ENCODE results near the gene AFMID.
"Not testable (repeated sequence)": the region's sequence is repeated elsewhere in the genome, so short reads cannot be mapped to it uniquely, and the experiment has no call there.

AFMID gene

DNA sequence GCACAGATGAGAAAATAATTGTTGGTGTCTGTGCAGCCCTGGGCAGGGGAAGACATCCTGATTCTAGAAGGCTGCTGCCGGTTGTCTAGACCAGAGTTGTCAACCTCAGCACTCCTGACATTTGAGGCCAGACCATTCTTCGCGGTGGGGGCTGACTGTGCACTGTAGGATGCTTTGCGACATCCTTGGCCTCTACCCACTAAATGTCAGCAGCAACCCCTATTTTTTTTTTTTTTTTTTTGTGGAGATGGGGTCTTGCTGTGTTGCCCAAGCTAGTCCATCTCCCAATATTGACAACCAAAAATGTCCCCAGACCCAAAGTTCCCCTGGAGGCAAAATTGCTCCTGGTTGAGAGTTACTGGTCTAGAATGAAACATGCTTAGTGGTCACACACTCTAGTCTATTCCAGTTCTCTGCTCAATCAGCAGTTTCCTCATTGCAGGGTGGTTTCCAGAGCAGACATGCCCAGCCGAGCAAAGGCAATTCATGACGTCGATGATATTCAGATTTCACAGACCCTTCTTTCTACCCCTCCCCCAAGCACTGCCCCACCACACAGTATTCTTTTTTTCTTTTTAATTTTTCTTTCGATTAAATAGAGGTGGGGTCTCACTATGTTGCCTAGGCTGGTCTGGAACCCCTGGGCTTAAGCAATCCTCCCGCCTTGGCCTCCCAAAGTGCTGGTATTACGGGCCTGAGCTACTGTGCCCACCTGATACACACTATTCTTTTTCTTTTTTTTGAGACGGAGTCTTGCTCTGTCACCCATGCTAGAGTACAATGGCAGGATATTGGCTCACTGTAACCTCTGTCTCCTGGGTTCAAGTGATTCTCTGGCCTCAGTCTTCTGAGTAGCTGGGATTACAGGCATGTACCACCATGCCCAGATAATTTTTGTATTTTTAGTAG, 32.0 kb upstream of the AFMID start:
- DNase-seq (ENCODE audit: low spot score) = no peak

DNA sequence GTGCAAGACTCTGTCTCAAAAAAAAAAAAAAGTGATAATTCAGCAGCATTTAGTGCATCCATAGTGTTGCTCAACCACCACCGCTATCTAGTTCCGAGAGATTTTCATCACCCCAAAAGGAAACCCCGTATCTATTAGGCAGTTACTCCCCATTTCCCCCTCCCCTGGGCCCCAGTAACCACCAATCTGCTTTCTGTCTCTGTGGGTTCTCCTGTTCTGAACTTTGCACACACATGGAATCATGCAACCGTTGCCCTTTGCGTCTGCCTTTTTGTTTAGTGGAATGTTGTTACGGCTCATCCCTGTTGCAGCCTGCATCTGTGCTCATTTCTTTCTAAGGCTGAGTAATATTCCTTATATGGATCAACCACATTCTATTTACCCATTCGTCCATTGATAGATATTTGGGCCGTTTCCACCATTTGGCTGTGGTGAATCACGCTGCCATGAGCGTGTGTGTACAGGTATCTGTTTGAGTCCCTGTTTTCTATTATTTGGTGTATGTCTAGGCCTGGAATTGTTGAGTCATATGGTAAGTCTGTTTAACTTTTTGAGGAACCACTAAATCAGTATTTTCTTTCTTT, 27.5 kb upstream of the AFMID start:
- no peak for DNase-seq (ENCODE audit: low spot score)

DNA sequence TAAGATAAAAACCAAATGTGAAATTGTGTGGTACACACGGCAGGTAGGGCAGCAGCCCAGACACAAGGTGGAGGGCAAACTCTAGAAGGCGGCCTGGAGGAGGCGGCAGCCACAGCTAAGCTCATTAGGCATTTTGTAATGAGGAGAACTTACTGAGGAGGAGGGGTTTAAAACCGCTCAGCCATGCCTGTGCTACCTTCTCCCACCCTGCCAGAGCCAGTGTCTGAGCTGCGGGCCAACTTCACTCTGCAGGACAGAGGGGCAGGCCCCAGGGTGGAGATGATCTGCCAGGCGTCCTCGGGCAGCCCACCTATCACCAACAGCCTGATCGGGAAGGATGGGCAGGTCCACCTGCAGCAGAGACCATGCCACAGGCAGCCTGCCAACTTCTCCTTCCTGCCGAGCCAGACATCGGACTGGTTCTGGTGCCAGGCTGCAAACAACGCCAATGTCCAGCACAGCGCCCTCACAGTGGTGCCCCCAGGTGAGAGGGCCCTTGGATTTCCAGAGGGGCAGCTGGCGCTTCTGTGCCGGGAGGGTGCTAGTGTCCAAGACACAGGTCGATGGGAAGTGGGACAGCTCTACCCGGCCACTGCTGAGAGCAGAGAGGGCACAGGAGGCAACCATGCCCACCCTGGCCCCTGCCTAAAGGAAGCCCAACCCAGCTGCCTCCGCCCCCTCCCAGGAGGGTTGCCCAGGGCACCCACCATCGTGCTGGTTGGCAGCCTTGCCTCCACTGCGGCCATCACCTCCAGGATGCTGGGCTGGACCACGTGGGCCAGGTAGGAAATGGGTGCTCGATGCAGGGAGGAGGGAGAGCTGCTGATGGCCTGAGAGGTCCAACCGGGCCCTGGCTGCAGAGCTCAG, 23.0 kb upstream of the AFMID start:
- DNase-seq (ENCODE audit: low spot score) = no peak

DNA sequence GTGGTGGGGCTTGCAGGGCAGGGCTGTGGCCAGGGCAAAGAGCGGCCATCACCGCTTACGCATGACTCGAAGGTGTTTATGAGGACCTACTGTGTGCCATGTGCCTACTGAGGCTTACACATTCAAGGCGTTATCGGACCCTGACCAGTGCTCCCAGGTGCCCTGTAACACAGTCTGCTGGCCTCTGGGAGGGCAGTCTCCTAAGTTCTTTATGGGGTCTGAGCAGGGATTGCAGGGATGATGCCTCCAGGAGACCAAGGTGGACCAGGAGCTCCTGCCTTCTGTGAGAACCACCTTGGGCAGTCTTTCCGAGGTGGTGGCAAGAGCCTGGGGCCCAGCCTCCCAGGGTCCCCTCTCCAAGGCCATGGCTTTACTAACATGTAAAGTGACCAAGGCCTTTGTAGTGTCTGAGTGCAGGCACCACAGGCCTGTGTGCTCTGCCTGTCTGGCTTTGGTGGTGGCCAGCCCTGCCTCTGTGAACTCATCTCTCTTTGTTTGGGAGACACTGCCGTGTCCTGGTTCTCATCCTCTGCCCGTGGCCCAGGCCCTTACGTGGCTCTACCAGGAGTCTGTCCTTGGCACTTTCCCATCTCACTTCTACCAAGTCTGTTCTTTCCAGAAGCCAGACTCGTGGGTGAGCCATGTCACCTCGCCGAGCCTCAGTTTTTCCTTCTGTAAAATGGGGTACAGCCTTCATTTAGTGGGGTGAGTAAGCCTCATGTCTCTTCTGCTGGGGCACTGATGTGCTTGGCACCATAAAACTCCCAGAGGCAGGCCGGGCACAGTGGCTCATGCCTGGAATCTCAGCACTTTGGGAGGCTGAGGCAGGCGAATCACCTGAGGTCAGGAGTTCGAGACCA, 22.2 kb upstream of the AFMID start:
- DNase-seq (ENCODE audit: low spot score) = no peak

DNA sequence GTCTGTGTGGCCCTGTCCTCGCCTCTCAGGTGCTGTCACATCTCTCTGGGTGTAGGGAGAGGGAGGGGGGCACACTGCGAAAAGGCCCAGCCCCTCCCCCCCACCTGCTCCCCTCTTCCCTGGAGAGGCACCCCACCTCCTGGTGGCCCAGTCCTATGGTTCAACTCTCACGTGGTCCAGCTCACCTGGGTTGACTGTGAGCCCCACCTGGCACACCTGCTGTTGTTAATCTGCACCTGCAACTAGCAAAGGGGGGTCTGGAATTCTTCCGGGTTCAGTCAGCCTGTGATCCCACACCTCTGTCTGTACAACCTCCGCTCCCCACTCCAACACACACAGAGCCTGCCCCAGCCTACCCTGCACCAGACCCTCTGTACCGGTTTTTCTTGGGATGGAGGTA, 20.7 kb upstream of the AFMID start:
- DNase-seq (ENCODE audit: low spot score) = no peak

DNA sequence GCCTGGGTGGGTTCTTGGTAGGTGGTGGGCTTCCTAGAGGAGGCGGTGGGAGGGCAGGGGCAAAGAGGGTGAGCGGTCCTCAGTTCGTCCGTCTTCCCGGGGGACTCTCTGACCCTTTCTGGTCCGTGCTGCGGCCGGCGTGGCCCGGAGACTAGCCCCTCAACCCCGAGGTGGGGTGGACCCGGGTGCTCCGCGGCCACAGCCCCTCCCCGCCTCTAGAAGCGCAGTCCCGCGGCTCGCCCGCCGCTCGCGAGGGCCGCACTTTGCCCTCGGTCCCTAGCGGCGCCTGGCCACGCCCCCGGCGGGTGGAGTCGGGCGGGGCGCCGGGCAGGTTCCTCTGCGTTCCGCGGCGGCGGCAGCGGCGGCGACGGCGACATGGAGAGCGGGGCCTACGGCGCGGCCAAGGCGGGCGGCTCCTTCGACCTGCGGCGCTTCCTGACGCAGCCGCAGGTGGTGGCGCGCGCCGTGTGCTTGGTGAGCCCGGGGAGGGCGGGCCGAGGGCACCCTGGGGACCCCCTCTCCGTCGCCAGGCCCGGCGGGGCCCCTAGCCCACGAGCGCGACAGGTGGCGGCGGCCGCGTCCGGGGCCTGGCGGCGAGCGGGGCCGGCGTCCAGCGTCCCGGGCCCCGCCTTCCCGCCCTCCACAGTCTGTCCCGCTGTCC, 18.8 kb upstream of the AFMID start, which contains the start of gene SYNGR2:
Gene SYNGR2, plus strand, starts transcription at position 340 of the 661 bp plus-strand sequence. Its CDS starts 36 bp downstream, at position 376.
- peak; percentile 87 for DNase-seq (ENCODE audit: low spot score)

DNA sequence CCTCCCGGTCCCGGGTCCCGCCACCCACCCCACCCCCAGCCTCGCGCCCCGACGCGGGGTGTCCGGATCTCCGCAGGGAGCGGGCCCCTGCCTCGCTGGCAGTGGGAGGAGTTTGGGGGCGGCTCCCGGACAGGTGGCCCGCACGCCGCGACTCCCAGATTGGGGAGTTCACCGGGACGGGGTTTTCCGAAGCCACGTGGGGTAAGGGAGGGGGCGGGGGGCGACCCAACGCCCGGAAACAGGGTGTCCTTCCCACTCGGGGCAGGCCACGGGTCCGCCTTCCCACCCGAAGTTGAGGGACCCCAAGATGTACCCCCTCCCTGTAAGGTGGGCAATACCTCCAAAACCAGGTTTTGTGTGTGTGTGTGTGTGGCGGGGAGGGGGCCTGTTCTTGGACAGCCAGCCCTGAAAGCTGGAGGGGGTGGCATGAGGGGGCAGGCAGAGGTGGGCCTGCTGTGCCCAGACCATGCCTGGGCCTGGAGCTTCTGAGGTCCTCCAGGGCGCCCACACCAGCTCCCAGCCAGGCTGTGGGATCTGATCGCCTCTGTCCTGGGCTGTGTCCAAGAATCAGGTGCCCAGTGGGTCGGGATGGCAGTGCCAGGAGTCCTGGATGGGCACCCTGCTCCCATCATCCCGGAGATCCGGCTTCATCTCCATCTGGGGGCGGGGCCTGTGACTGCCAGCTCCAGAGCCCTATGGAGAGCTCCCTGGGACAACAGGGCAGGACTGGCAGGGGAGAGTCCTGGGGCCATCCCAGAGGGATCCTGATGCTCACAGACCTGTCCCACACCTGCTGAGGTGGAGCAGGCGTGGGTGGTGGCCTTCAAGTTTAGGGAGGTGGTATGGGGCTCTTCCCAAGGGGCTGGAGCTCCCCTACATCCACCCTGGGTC, 18.0 kb upstream of the AFMID start:
- DNase-seq (ENCODE audit: low spot score) = peak; percentile 67

DNA sequence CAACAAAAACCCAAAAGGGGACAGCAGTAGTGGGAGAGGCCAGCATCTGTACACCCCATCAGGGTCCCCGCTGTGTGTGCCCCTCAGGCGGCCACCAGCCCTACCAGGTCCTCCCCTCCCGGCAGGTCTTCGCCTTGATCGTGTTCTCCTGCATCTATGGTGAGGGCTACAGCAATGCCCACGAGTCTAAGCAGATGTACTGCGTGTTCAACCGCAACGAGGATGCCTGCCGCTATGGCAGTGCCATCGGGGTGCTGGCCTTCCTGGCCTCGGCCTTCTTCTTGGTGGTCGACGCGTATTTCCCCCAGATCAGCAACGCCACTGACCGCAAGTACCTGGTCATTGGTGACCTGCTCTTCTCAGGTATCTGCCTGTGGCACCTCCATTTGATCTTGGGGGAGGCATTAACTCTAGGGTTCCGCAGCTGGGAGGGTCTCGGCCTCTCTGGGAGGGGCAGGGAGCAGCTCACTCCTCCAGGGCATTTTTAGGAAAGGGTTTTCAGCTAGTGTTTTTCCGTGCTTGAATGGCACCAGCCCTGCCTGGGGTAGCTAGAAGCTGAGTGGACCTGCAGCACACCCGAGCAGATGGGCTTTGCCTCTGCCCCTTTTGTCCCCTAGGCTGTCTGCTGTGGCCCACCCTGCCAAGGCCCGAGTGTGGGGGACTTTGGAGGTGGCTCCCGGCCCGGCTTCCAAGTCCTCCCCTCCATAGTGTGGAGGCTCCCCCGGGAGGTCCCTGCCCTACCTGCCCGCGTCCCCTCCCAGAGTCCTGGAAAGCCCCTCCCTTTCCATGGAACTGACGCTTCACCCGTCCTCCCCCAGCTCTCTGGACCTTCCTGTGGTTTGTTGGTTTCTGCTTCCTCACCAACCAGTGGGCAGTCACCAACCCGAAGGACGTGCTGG, 16.2 kb upstream of the AFMID start:
- no peak for DNase-seq (ENCODE audit: low spot score)

DNA sequence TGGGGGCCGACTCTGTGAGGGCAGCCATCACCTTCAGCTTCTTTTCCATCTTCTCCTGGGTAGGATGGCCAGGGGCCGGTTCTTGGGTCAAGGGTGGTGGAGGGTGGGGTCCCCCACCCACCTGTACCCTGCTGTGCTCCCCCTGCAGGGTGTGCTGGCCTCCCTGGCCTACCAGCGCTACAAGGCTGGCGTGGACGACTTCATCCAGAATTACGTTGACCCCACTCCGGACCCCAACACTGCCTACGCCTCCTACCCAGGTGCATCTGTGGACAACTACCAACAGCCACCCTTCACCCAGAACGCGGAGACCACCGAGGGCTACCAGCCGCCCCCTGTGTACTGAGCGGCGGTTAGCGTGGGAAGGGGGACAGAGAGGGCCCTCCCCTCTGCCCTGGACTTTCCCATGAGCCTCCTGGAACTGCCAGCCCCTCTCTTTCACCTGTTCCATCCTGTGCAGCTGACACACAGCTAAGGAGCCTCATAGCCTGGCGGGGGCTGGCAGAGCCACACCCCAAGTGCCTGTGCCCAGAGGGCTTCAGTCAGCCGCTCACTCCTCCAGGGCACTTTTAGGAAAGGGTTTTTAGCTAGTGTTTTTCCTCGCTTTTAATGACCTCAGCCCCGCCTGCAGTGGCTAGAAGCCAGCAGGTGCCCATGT, 15.4 kb upstream of the AFMID start:
- DNase-seq (ENCODE audit: low spot score) = not testable (repeated sequence)

DNA sequence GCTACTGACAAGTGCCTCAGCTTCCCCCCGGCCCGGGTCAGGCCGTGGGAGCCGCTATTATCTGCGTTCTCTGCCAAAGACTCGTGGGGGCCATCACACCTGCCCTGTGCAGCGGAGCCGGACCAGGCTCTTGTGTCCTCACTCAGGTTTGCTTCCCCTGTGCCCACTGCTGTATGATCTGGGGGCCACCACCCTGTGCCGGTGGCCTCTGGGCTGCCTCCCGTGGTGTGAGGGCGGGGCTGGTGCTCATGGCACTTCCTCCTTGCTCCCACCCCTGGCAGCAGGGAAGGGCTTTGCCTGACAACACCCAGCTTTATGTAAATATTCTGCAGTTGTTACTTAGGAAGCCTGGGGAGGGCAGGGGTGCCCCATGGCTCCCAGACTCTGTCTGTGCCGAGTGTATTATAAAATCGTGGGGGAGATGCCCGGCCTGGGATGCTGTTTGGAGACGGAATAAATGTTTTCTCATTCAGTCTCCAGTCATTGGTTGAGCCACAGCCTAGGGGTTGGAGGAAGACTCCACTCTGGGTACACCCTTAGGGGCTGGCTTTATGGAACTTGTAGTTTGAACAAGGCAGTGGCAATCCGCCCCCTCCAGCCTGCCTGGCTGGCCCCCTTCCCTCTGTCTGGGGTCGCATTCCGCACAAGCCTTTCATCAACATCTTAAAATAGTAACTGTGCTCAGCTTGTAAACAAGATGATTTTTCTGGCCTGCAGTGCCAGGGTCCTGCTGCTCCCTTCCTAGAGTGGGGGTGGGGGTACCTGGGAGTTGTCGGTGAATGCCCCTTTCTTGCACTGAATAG, 14.7 kb upstream of the AFMID start:
- no peak for DNase-seq (ENCODE audit: low spot score)

DNA sequence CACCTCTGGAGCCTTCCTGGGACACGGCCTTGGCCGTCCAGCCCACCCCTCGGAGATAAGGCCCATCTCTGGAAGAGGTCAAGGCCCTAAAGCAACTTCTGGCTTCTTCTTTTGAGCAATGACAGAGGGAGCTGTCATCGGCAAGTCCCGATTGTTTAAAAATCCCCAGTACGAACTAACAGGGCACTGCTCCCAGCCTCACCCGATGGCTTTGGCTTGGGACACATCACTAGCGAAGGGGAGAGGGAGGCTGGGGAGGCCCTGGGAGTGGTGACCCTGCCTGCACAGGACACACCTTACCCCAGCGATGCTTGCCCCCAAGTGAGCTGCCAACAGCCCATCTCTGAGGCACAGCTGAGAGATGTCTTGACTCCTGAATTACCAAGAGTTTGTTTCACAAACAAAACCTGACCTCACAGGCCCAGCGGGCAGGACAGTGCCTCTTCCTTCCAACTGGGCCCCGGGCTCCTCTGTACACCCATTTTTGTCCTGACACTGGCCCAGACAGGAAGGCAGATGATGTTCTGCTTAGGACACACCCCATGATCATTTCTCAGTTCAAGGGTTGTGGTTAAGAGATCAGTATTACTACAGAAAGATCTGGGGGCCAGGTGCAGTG, 14.0 kb upstream of the AFMID start:
- DNase-seq (ENCODE audit: low spot score) = no peak

DNA sequence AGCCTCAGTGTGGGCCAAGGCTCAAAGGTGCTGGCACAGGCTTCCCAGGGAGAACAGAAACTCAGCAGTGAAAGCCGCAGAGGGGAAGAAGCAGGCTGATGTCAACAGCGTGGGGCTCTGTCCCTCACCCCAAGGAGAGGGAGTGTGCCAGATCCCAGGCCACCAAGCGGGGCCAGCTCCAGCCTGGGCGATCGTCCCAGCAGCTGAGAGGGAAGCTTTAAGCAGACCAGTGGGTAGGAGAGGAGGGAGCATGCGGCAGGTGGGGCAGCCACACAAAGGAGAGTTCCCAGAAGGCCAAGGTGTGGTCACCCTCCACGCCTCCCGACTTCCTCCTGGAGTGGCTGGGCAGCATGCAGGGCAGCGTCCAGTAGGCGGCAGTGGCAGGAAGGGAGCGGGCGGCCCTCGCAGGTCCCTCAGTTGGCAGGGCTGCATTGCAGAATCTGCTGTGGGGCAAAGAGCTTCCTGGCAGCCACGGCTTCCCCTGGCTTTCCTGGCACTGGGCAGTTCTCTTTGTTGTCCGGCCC, 12.8 kb upstream of the AFMID start:
- no peak for DNase-seq (ENCODE audit: low spot score)

DNA sequence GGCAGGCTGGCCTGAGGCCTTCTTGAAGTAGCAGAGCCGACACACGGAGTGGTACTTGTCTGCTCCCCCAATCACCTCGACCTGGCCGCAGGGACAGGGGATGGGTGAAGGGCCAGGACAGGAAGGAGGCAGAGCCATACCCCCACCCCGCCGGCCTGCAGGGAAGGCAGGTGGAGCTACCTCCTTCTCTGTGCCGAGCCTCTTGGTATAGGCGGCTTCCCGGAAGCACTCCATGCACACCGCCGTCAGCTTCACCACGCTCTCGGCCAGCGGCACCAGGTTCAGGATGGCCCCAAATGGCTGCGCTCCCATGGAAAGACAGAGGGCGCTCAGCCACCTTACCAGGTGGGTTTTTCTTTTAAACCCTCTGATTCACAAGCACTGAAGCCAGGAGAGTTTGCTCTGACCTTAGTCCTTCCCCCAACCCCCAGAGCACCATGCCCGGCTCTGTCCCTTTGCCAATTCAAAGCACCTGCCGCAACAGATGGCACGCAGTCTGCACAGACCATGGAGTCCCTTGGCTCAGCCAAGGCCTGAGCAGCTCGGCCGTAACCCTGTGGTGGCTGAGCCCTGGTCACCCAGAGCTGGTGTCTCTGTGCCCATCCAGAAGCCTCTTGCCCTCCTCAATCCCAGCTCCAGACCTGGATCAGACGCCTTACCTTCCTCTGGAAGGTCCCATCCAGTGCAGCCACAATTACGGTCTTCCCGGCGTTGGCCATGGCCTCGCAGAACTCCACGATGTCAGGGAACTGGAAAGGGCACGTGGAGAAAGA, 12.1 kb upstream of the AFMID start:
- no peak for DNase-seq (ENCODE audit: low spot score)

DNA sequence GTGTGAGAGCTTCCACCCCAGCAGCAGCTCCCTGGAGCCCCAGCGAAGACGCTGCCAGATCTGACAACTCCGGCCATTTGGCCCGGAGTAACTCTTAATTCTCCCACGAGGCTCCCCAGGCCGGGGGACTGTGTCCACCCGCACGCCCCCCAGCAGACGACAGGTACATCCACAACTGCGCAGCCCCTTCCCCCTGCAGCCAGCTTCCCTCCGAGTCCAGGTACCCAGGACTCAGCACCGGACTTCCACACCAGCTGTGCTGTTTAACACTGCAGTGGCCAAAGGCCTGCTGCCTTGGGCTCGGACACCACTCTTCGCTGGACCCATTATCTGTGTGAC, 11.6 kb upstream of the AFMID start:
- DNase-seq (ENCODE audit: low spot score) = no peak

DNA sequence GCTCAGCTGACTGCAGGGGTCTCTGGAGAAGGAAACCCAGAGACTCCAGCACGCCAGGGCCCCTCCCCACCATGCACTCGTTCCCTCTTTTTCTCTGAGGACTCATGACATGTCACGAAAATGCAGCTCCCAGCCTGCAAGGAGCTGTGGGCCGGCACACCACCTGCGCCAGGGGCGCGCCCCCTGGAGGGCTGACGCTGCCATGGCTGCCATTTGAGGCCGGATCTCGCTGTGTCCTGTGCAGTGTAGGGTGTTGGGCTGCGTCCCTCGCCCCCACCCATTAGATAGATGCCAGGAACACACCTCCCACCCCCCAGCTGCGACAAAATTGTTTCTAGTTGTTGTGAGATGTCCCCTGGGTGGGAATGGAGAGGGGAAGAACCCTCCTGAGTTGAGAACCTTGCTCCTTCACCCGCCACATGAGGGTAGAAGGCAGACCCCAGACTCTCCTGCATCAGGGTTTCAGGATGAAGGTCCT, 10.6 kb upstream of the AFMID start:
- DNase-seq (ENCODE audit: low spot score) = peak; percentile 20

DNA sequence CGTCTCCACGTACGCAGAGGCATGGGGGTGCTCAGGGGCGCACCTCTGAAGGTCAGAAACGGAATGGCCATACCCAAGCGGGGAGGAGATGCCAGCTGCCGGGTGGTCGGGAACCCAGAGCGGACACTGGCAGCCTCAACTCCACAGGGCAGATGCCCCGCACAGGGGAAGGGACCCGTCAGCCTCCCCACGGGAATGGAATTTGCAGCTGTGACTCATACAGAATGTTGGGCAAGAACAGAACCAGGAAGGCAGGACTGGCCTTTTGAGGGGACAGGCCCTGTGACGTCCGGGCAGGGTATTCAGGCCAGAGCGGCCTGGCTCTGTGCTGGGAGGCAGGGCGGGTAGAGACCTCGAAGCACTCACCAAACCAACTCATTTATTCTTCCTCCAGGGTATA, 7.8 kb upstream of the AFMID start:
- no peak for DNase-seq (ENCODE audit: low spot score)

All from COLO829 (cell line).